Stimulated activated CD4-positive, alpha-beta T cell treated with anti-CD3 and anti-CD28 coated beads, TNF-alpha, amount 100 ng/mL, for 24 hours (primary cell): ENCODE measurements around the gene CAAP1.
"Not testable (repeated sequence)": the region's sequence is repeated elsewhere in the genome, so short reads cannot be mapped to it uniquely, and the experiment has no call there.

Experiments
- DNase-seq, 3 experiments: peaks; one replicate each; pipeline ENCODE4 v3.0.0-alpha.2; 2020; ENCODE audit warnings: low read depth in 3 of 3

The CAAP1 gene, protein sequence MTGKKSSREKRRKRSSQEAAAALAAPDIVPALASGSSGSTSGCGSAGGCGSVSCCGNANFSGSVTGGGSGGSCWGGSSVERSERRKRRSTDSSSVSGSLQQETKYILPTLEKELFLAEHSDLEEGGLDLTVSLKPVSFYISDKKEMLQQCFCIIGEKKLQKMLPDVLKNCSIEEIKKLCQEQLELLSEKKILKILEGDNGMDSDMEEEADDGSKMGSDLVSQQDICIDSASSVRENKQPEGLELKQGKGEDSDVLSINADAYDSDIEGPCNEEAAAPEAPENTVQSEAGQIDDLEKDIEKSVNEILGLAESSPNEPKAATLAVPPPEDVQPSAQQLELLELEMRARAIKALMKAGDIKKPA

DNA sequence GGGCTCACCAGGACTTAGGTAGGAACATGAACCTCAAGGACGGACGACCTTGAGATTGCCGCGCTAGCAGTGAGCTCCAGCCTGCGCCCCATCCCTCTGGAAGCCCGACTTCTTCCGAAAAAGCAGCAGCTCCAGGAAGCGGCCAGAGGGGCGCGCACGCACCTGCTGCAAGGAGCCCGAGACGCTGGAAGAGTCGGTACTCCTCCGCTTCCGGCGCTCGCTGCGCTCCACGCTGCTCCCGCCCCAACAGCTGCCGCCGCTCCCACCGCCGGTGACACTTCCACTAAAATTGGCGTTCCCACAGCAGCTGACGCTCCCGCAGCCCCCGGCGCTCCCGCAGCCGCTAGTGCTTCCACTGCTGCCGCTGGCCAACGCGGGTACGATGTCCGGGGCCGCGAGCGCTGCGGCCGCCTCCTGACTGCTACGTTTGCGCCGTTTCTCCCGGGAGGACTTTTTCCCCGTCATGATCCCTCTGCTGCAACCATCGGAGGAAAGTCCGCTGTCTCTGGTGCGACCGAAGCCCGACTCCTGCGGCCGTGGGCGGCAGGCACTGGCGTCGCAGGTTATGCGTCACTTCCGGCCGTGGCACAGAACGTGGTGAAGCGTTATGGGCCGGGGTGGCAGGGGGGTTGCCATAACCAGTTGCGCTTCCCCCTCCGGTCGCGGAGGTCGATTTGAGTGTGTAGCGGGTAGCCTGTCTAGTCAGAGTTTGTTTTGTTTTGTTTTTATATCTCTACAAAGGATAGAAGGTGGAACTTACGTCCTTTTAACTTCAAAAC is at the start of gene CAAP1:
TSS of gene CAAP1 (minus strand) at position 552 of the 779 bp plus-strand sequence. CDS start at position 465, 87 bp downstream.
- peak; percentile 88 to 93 (median 91) for DNase-seq

DNA sequence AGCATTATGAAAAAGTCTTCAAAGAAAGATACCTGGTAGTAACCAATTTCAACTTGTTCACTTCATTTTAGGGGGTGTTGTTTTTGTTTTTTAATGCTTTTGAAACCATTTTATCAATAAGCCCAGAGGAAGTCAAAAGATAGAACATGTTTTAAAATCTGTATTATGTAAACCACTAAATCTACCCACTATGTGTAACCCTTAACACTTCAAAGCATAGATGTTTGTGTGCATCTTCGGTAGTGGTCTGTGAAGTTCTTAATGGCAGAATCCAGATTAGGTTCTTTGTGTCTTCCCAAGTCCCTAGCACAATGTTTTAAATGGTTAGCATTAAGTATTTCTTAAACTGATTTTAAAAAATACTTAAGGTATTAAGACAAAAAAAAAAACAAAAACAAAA is 48.2 kb upstream of the CAAP1 start:
- no peak for DNase-seq

GRCh38 chr9:26939955-26940711 is 47.5 kb upstream of the CAAP1 start:
- no peak for DNase-seq

- DNase-seq: no peak
These were observed 45.3 kb upstream of the CAAP1 start for GRCh38 chr9:26937816-26938371.

GRCh38 chr9:26935847-26936246 is 43.2 kb upstream of the CAAP1 start:
- no peak for DNase-seq

DNA sequence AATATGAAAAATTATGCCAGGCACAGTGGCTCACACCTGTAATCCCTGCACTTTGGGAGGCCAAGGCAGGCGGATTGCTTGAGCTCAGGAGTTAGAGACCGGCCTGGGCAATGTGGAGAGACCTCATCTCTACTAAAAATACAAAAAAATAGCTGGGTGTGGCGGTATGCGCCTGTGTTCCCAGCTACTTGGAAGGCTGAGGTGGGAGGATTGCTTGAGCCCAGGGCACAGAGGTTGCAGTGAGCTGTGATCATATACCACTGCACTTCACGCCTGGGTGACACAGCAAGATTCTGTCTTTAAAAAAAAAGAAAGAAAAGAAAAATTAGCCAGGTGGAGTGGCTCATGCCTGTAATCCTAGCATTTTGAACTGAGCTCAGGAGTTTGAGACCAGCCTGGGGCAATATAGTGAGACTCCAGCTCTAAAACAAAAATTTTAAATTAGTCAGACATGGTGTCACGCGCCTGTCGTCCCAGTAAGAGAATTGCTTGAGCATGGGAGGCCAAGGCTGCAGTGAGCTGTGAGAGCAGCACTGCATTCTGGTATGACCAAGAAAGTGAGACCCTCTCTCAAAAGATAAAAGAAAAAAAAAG is 36.4 kb upstream of the CAAP1 start:
- no peak for DNase-seq

DNA sequence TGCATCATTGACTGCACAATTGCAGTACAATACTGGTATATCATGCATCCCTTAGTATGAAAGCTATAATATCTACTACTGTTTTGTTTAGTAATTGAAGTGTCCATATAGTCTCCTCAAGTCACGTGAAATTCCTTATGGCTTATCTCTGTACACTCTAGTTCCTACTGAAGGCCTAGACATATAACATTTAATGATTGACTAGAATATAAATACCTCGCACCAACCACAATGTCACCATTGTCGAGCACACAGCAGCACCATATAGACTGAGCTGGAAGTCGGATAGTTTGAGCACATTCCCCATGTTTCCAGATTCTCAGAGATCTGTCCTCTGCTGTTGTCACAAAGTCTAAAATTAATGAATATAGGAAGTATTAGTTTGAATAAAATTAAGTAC is 33.0 kb upstream of the CAAP1 start:
- DNase-seq: no peak

- no peak for DNase-seq
These were observed 27.1 kb upstream of the CAAP1 start for GRCh38 chr9:26919698-26920097.

DNA sequence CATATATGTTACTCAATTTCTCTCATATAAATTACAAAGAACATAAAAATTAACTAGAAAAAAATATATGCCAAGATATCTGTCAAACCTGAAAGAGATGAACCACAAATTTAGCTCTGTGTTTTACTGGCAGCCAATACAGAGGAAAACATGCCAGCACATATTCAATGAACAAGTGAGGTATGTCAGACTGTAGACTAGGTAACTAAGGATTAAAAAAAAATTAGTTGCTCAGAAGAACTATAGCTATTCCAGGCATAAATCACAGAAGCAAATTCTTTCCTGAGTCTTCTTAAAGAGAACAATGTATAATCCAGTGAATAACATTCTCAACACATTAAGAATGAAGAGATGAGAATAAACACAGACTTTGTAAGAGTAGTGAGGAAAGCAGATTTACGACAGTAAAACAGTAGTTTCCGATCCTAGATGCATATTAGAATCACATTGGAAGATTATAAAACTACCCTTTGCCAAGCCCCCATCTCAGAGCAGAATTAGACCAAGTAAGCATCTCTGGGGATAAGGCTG is 20.6 kb upstream of the CAAP1 start:
- DNase-seq: no peak

DNA sequence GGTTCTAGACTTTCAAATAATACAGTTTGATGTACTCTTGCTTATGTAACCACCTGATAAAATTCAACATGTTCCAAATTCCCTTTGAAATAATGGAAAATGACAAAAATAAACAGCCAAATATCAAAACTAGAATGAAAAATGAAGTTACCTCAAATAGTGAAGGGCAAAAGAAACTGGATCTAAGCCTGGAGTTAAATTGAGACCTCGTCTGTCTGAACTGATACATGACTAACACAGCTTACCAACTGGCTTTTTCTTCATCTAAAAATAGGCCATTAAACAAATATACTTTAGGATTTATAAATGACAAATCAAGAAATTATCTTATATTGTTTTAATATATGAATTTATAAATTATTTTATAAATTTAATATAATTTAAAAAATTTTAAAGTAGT is 12.1 kb upstream of the CAAP1 start:
- DNase-seq: no peak

DNA sequence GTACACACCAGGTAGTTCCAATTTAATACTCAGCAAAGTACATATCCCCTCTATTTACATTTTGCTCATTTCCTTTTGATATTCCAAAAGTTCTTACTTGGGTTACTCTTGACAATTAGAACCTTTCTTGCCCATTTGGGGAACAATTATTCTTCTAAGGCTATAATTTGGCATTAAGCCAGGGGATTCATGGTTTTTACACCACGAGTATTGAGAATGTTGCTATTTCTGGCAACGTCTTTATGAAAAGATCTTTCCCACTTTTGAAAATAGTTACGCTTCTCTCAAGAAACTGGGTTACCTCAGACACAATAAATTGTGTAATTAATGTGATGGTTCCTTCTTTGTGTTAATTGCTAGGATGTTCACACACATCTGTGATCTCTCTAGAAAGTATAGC is 11.5 kb upstream of the CAAP1 start:
- no peak for DNase-seq

GRCh38 chr9:26893030-26893676 is 551 bp upstream of the CAAP1 start:
- no peak for DNase-seq

DNA sequence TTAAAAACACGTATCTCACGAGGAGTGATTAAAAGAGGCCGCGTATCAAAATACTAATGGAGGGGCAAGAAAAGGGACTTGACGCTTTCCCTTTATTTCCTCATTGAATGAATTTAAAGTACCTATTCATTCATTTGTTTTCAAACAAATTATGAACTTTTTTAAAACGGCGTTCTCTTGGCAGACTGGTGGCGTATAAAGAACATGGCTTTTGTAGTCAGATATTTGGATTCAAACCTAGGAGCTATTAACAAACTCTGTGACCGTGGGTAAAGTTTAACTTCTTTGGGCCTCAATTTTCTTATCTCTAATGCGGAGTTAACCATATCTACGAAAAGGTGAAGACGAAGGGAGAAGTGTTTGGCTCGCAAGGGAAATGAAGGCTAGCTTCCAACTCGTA is 876 bp downstream of the CAAP1 start:
- DNase-seq: no peak

DNA sequence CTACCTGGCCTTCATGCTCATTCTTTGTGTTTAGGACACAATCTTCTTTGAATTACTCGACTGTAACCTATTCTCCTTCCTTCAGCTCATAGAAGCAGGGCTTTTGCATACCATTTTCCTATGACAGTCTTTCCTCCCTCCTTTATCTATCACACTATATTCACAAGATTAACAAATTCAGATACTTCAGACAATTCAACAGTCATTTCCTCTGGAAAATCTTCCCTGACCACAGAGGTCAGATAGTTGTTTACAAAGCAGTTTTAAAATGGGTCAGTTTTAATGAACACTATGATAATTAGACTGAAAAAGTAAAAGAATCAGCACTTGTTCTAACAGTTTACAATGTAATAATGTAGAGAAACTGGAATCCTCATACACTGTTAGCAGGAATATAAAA is 4.3 kb downstream of the CAAP1 start:
- DNase-seq: no peak

DNA sequence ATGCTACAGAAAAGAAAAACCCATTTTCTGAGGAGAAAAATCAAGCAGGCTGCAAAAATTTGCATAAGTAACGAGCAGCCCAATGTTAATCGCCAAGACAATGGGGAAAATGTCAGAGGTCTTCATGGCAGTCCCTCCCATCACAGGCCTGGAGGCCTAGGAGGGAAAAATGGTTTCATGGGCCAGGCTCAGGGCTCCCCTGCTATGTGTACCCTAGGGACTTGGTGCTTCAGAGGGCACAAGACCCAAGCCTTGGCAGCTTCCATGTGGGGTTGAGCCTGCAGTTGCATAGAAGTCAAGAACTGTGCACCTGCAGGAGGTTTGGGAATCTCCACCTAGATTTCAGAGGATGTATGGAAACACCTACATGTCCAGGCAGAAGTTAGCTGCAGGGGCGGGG is 10.4 kb downstream of the CAAP1 start:
- DNase-seq: no peak

DNA sequence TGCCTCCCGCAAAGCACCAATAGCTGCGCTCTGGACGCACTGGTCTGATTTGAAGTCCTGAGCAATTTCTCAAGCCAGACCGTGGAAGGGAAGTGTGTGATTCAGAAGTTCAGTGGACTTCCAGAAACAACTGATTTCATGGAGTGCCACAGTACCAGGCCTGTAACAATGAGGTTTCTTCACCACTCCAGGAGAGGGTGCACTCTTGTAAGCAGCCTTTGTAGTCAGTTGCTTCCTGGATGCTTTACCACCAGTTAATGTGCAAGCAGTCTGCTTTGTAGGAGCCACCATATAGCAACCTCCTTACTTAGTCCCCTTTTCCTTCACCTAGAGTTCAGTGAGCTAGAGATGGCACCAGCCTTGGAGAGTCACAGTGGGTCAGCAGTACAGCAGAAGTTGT is 12.3 kb downstream of the CAAP1 start:
- DNase-seq: no peak

DNA sequence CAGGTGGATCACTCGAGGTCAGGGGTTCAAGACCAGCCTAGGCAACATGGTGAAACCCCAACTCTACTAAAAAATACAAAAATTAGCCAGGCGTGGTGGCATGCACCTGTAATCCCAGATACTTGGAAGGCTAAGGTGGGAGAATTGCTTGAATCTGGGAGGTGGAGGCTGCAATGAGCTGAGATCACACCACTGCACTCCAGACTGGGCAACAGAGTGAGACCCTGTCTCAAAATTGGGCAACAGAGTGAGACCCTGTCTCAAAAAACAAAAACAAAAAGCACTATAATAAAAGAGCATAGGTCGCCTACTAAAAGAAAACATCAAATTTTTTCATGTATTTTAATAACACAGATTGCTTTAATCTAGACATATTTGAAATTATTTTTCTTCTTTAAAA is 17.4 kb downstream of the CAAP1 start:
- not testable (repeated sequence) for DNase-seq

DNA sequence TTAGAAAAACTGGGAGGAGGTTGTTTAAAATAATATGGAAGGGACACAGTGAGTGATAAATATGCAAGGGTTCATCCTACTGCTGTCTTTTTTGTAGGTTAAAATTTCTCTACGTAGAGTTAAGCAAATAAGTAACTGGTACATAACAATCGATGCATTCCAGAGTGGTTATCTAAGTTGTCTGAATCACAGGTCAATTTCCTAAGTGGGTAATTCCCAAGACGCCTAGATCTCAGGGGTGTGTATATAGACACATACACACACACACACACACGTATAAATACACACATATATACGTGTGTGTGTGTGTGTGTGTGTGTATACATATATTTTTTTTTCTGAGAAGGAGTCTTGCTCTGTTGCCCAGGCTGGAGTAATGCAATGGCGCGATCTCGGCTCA is 22.3 kb downstream of the CAAP1 start:
- no peak for DNase-seq

DNA sequence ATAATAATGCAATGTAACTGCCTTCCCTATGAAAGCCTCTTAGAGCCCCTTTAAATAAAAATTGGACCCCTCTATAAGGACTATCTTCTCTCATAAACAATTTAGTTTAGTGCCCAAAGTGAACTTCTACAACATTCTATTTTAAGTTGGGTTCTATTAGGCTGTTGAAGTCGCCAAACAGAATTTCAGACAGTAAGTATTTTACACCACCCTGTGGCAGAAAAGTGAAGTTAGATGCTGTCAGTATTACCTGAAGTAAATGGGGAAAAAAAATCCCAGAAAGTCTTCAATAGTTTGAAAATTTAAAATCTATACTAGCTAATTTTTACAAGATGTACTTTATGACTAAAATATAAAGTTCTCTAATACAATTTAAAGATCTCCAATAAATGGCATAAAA is 29.5 kb downstream of the CAAP1 start:
- DNase-seq: no peak

DNA sequence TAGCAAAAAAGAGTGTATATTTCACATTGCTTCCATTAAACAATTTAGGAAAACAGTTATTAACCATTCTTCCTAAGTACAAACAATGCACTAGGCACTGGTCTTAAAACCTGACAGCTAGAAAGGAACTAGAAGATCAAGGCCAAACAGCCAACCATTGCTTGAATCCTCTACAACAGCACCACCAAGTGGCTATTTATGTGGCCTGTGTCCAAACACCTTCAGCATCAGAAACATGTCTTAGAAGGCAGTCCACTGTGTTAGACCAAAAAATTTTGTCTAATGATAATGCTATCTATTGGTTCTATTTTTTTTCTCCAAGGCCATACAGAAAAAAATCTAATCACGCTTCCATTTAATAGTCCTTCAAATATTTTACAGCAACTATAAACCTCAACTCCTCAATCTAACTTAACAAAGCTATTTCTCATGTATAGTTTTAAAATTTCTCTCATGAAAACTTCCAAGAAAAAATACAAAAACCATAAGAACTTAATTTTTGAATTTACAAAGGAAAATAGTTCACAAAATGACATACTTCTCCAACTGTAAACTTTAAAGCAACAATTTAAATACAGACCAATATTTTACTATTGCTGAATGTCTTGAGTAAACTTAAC is 36.1 kb downstream of the CAAP1 start:
- DNase-seq: no peak

DNA sequence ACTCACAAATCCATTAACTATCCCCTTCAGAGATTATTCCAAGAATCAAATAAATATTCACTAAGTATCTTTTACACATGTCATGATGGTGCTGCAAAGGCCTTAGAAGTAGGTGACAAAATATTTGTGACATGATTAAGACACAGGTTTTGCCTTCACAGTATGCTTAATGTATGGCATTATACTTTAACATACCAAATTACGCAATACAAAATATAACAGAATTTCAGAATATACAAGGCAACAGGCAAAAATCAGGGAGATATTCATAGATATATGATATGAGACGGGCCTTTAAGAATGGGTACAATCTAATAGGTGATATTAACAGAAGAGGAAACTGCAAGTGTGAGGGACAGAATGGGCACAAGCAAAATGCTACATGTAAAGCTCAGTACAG is 41.6 kb downstream of the CAAP1 start:
- DNase-seq: no peak
